Measurements from ENCODE around the gene ANKRD31. TPM values are rescaled to one million over a fixed set of nuclear protein-coding genes. Genes with fewer than 3 reads are reported as not detected.

ANKRD31 gene
- total and polyA plus RNA-seq, 7 donors, result 0.01 to 0.11 (median 0.06) TPM; not detected in 2

DNA sequence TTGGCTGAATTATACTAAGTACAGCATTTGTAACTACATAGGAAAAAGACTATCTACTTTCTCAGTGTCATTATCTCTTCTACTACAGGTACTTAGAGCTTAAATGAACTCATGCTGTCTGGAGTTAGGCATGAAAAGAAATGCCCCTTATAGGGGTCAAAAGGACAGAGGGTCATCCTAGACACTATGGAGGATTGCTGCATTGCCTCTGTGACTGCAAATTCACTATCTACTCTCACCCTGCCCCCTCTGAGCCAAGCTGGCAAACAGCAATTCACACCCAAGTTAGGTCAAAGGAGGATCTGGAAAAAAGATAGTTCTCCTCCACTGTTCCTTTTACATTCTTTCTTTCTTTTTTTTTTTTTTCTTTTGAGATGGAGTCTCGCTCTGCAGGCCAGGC is 36.7 kb downstream of the ANKRD31 start:
- DNase-seq (no peak), ATAC-seq (no peak)
- no peak overlapping the region for H3K4me3 ChIP-seq
- TF ChIP-seq, protein P1, sequence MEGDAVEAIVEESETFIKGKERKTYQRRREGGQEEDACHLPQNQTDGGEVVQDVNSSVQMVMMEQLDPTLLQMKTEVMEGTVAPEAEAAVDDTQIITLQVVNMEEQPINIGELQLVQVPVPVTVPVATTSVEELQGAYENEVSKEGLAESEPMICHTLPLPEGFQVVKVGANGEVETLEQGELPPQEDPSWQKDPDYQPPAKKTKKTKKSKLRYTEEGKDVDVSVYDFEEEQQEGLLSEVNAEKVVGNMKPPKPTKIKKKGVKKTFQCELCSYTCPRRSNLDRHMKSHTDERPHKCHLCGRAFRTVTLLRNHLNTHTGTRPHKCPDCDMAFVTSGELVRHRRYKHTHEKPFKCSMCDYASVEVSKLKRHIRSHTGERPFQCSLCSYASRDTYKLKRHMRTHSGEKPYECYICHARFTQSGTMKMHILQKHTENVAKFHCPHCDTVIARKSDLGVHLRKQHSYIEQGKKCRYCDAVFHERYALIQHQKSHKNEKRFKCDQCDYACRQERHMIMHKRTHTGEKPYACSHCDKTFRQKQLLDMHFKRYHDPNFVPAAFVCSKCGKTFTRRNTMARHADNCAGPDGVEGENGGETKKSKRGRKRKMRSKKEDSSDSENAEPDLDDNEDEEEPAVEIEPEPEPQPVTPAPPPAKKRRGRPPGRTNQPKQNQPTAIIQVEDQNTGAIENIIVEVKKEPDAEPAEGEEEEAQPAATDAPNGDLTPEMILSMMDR (IDR thresholded peaks at IDR 0.05), result no peak
- intact Hi-C loops (cut with DNase I), result no loop called here
- 91 to 100% (median 100%) methylated on average over 1 of the region's 1 CpG for WGBS, 3 donors
- no peaks in the 10 kb centered on the region for H3K9me3 ChIP-seq
- no peaks in the 10 kb centered on the region for H3K27me3 ChIP-seq (ENCODE audit: insufficient read depth in 3 of 3, low read length in 2 of 3)
- no peaks in the 10 kb centered on the region for H3K36me3 ChIP-seq (ENCODE audit: insufficient read depth in 1 of 2, low read depth in 1 of 2)
- no peak overlapping the region for H3K27ac ChIP-seq
- H3K4me1 ChIP-seq, result no peaks in the 10 kb centered on the region

DNA sequence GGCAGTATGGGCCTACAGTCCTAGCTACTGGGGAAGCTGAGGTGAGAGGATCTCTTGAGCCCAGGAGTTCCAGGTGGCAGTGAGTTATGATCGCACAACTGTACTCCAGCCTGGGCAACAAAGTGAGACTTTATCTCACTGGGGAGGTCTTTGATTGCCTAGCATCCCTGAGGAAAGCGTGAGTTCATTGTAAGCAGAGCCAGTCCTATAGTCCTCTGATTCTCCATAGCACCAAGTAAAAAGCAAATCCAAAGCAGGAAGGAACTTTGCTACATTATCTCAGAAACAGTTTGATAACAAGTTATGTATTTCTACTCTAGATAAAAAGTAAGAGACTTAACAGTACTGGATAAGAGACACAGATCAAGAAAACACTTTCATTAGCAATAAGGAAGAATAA is 37.6 kb downstream of the ANKRD31 start:
- Histone ChIP-seq H3K9me3 (no peaks in the 10 kb centered on the region), H3K27me3 (ENCODE audit: insufficient read depth in 3 of 3, low read length in 2 of 3) (no peaks in the 10 kb centered on the region), H3K27ac (no peak overlapping the region), H3K4me1 (no peaks in the 10 kb centered on the region), H3K4me3 (no peak overlapping the region), H3K36me3 (ENCODE audit: insufficient read depth in 1 of 2, low read depth in 1 of 2) (no peaks in the 10 kb centered on the region)
- intact Hi-C loops (cut with DNase I), result no loop called here
- WGBS, 3 donors, result 87 to 93% (median 90%) methylated on average over 2 of the region's 2 CpGs
- no peak for ATAC-seq
- DNase-seq, result no peak
- TF ChIP-seq, protein P1 (IDR thresholded peaks at IDR 0.05), result no peak

DNA sequence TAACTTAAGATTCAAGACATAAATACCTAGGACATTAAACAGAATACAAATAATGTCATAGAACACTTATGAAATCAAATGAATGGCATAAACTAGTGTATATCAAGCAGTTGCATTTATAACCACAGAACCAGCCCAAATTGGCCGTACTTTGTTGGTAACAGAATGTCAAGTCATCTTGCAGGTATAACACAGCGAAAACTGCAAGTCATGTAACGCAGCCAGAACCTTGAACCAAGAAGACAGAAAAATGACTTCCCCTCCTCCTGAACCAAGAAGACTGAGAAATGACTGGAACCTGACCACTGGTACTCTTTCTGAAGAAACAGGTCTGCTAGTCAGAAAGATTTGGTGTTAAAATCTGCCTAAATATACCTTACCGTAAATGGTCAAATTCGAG is 38.9 kb downstream of the ANKRD31 start:
- no peaks in the 10 kb centered on the region for H3K36me3 ChIP-seq (ENCODE audit: insufficient read depth in 1 of 2, low read depth in 1 of 2)
- DNase-seq (no peak), ATAC-seq (no peak)
- H3K27ac ChIP-seq, result no peak overlapping the region
- no peaks in the 10 kb centered on the region for H3K27me3 ChIP-seq (ENCODE audit: insufficient read depth in 3 of 3, low read length in 2 of 3)
- no peaks in the 10 kb centered on the region for H3K4me1 ChIP-seq
- TF ChIP-seq, protein P1 (IDR thresholded peaks at IDR 0.05), result no peak
- intact Hi-C loops (cut with DNase I), result no loop called here
- 90 to 97% (median 95%) methylated on average over 5 of the region's 5 CpGs for WGBS, 3 donors
- H3K4me3 ChIP-seq, result no peak overlapping the region
- no peaks in the 10 kb centered on the region for H3K9me3 ChIP-seq

DNA sequence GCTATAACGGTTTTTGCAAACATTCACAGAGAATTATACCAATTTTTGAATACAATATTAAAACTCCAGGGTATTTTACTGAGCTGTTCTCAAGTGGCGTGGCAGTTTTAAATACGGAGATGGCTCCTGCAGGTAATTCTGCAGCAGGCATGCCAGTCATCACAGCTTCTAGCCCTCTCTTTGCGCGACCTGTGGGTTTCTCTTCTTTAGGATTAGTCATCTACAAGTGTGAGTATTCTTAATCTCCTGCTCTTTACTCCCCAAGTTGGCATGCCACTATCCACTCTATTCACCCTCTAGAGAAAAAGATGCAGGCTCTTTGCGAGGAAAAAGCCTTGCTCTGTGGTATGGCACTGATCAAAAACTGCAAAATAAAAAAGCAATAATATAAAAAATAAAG is 43.9 kb downstream of the ANKRD31 start:
- ATAC-seq (no peak), DNase-seq (no peak)
- intact Hi-C loops (cut with DNase I), result no loop called here
- no peak overlapping the region for H3K27ac ChIP-seq
- H3K27me3 ChIP-seq (ENCODE audit: insufficient read depth in 3 of 3, low read length in 2 of 3), result no peaks in the 10 kb centered on the region
- TF ChIP-seq, protein P1 (IDR thresholded peaks at IDR 0.05), result no peak
- WGBS, 3 donors, result 78 to 82% (median 79%) methylated on average over 6 of the region's 6 CpGs
- H3K4me1 ChIP-seq, result no peaks in the 10 kb centered on the region
- no peaks in the 10 kb centered on the region for H3K36me3 ChIP-seq (ENCODE audit: insufficient read depth in 1 of 2, low read depth in 1 of 2)
- no peaks in the 10 kb centered on the region for H3K9me3 ChIP-seq
- H3K4me3 ChIP-seq, result no peak overlapping the region

DNA sequence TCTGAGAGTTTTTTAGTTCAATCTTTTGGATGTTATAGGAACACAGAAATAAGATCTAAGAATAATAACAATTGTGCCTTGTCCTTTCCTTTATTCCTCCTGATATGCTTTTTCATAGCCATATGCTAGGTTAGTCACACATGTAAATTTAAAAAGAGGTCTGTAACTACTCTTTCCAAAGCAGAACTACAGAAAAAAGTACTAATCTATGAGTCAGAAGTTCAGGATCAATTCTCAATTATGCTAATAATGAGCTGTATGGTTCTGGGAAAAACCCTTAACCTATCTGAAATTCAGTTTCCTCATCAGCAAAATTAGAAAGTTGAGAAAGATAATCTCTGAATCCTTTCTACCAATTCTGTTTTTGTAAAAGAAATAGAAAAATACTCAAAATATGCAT is 44.4 kb downstream of the ANKRD31 start:
- no peak for ATAC-seq
- H3K4me1 ChIP-seq, result no peaks in the 10 kb centered on the region
- no peak overlapping the region for H3K27ac ChIP-seq
- intact Hi-C loops (cut with DNase I), result no loop called here
- no peak overlapping the region for H3K4me3 ChIP-seq
- H3K27me3 ChIP-seq (ENCODE audit: insufficient read depth in 3 of 3, low read length in 2 of 3), result no peaks in the 10 kb centered on the region
- DNase-seq, result no peak
- TF ChIP-seq, protein P1 (IDR thresholded peaks at IDR 0.05), result no peak
- no peaks in the 10 kb centered on the region for H3K9me3 ChIP-seq
- no peaks in the 10 kb centered on the region for H3K36me3 ChIP-seq (ENCODE audit: insufficient read depth in 1 of 2, low read depth in 1 of 2)
